Suppressor macrophage treated with lipopolysaccharide for 4 hours (primary cell): ENCODE measurements around the gene PRRC2A.

Experiments used
- DNase-seq: peaks from one replicate; pipeline ENCODE4 v3.0.0-alpha.2; 2020

The PRRC2A gene

DNA sequence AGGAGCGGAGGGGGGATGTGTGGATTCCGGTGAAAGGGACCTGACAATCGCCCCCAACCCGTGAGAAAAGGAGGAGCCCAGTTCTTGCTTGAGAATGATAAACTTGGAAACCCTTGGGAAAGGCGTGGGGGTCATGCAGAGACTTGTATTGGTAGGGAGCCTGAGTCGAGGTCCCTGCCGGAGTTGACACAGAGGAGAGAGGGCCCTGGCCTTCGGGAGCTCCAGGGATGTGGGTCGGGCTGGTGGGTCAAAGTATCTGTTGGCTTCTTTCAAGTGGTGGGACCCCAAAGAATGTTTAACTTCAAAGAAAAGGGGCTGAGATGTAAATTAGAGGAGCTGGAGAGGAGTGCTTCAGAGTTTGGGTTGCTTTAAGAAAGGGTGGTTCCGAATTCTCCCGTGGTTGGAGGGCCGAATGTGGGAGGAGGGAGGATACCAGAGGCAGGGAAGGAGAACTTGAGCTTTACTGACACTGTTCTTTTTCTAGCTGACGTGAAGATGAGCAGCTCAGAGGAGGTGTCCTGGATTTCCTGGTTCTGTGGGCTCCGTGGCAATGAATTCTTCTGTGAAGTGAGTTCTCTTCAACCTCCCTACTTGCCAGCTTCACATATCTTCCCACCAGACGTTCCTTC, 45.9 kb downstream of the PRRC2A start:
- peak; percentile 59 for DNase-seq

DNA sequence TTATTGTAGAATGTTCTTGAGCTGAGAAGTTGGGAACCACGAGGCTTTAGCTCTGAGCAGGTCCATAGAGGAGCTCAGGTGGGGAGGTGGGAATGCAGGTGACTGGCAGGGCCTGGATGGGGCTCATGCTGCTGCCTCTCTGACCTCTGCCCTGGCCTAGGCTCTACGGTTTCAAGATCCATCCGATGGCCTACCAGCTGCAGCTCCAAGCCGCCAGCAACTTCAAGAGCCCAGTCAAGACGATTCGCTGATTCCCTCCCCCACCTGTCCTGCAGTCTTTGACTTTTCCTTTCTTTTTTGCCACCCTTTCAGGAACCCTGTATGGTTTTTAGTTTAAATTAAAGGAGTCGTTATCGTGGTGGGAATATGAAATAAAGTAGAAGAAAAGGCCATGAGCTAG, 49.2 kb downstream of the PRRC2A start, which contains the start of gene LY6G5B:
LY6G5B (plus strand) TSS at position 301 of the 400 bp plus-strand sequence. CDS start 975 bp downstream, outside the sequence.
- no peak for DNase-seq

DNA sequence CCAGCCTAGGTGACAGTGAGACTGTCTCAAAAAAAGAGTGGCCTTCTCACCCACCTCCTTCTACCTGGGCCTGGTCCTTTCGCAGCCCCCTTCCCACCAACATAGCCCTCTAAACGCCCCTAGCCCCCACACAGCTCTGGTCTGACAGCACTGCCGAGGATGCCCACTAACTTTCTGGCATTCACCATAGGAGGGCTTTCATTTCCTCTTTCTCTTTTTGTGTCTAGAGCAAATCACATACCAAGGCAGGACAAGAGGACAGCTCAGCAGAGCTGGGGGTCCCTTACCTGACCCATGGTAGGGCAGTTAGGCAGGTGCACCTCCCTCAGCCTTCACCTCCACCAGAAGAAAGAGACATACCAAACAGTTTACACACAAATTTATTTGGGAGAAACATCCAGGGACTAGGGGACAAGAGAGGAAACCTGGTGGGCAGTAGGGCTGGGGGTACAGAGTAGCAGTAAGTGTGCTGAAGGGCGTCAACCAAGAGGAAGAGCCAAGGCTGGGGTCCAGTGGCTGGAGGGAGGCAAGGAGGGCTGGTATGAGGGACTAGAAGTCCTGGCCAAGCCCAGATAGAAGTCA, 55.9 kb downstream of the PRRC2A start:
- no peak for DNase-seq

DNA sequence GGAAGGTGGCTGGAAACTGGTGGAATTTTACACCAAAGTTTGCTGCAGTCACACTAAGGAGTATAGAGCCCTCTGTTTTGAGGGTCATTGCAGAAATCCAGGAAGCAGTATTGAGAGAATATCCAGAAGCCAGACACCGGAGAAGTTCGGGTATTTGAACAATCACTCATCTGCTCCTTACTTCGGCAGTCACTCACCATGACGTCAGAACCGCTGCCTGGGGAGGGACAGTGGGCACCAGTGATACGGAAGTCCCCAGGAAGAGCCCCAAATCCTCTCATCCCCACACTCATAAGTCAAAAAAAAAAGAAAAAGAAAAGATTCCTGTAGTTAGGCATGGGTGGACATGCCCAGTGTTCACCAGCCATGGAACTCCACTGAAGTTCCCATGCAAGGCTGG, 56.4 kb downstream of the PRRC2A start:
- DNase-seq = no peak

DNA sequence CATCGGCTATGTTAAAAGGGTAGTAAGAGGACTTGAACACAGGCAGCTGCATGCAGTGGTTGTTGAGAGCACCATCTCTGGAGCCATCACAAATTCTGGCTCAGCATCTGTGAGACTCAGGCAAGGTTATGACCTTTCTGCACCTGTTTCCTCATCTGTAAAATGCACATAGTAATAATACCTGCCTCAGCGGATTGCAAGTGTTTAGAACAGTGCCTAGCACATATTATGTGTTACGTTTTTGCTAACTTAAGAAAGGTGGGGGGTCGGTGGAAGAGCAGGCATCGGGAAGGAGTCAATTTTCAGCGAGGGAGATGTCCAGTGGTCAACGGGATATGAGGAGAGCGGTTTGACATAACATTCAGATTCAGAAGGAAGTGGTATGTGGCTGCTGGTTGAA, 57.4 kb downstream of the PRRC2A start:
- no peak for DNase-seq

DNA sequence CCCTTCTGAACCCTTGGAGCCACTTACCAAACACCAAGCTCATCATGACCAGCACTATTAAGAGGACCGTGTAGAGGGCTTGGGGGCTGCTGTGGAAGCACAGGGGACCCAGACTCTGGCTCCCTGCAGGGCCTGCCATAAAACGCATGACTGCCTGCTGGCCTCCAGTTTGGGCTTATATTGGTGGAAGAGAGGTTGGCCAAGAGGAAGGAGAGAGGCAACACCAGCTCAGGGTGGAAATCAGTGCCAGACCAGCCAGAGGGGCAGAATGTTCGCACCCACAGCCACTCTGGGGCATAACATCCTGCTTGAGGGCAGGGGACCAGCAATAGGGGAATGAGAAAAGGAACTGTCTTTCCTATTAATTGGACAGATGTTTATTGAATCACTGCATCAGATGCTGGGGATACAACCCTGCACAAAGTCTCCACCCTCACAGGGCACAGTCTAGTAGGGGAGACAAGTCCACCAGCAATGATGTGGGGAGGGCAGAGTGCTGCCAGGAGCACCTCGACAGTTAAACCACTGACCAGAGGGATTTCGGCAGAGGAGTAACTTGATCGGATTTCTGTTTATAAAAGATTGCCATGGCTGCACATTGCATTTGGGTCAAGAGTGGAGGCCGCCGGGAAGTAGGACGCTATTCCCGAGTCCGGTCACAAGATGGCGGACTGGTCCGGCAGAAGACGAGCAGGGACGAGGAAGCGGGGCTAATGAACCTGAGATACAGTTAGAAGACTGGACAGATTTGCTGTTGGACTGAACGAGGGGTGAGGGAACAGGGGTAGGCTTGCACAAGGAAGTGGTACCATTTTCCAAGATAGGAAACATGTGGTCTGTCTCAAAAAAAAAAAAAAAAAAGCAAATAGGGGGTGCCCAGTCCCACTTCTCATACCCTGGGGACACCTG, 60.0 kb downstream of the PRRC2A start, which contains the start of gene LY6G5C:
LY6G5C (minus strand) TSS at position 842 of the 909 bp plus-strand sequence; CDS start at position 148, 694 bp downstream.
- DNase-seq = peak; percentile 81

DNA sequence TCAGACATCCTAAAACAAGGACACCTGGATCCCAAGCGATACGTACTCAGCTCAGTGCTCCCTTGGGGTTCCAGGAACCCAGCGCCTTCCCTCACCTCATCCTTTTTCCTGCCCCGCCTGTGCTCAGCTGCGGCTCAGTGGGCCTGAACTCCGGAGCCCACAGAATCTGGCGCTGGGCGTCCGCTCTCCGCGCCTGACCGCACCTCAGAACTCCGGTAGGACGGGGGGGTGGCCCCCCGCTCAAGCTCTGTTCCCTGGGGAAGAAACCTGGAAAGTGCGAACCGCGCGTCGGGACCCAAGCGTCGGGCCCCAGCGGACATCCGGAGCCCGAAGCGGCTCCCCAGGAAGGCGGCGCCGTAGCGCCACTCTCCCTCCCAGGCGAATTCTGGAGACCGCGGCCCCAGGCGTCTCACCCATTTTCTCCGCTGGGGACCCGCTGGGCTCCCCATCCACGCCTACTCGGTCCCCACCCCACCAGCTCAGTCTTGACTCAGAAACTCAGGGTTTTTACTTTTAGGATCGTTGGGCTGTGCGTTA, 60.7 kb downstream of the PRRC2A start:
- DNase-seq = peak; percentile 56

DNA sequence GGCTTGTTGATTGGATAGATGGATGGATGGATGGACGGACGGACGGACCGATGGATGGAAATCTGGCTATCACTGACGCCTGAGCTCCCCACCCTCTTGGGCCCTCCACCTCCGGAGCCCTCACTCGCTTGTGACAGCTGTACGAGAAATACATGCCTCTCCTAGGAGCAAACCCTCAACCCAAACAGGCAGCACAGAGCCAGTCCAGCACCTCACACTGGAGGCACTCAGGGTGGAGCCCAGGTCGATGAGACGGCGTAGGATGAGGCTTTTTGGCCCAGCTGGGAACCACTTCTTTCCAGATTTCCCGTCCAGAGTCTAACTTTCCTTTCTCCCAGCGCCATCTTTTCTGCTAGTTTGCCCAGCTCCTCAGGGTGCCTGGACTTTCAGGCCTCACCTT, 63.1 kb downstream of the PRRC2A start:
- DNase-seq = no peak

DNA sequence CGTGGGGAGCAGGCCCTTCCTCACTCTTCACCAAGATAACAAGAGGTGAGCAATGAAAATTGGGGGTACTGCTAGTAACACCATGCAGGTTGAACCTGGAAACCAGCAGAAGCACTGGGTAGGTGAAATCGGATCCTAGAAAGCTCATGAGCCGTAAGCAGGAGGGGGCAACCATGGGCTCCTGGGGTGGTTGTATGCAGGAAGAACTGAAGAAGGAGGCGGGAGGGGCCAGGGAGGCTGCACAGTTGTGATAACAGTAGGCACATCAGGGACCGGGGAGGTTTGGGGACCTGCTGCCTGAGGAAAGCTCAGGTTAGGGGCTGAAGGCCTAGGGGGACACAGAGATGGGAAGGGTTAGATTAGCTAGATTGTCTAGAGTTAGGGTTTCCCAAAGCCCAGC, 66.0 kb downstream of the PRRC2A start:
- no peak for DNase-seq

DNA sequence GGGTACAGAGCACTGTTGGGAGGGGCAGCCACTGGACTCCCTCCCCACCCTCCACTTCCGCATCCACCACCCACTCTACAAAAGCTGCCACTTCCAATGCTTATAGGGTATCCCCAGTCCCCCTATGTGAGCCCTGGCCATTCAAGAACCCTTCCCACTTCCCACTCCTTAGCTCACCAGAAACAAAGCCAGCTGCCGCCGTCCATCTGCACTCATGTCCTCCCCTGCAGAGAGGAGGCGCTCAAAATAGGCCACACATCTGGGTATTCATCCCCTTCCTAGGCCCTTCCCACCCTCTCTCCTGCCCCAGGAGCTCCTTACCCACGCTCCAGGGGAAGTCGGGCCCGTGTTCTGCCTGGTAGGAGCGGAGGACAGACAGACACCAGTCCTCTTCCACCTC, 66.8 kb downstream of the PRRC2A start:
- DNase-seq = no peak
